ENCODE data around the gene VAT1L.

- TF ChIP-seq EZH2 (IDR thresholded peaks at IDR 0.05; ENCODE audit: insufficient read depth, poor library complexity, severe bottlenecking) (no peak), EZH2phosphoT487 (IDR thresholded peaks at IDR 0.05; ENCODE audit: insufficient read depth, low read depth) (no peak)
Observed at GRCh38 chr16:77874347-77874746, 86.0 kb downstream of the VAT1L start.
